Measurements from ENCODE around the gene TPK1. TPM values are rescaled to one million over a fixed set of nuclear protein-coding genes. Genes with fewer than 3 reads are reported as not detected.

Gene TPK1
- total and polyA plus RNA-seq, 2 of the 8 experiments (the other 6 are each of a cell fraction or from before 2014, with no cell fraction given): 1.9 to 2.7 TPM

DNA sequence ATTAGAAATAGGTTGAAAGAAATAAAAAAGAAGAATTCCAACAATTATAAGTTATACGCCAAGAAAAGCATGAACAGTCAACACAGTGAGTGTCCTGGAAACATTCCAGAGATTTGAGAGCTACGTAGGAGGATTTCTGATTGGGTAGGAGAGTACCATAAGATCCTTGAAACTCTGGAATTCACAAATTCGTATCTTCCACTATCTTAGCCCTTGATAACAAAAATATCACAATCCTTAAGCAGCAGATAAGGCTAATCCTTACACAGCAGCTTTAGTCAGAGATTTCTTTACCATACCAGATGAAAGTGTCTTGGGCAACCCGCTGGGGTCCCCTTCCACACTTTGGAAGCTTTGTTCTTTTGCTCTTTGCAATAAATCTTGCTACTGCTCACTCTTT lies 8.2 kb downstream of the TPK1 start (continued):
- TF ChIP-seq, protein P1, sequence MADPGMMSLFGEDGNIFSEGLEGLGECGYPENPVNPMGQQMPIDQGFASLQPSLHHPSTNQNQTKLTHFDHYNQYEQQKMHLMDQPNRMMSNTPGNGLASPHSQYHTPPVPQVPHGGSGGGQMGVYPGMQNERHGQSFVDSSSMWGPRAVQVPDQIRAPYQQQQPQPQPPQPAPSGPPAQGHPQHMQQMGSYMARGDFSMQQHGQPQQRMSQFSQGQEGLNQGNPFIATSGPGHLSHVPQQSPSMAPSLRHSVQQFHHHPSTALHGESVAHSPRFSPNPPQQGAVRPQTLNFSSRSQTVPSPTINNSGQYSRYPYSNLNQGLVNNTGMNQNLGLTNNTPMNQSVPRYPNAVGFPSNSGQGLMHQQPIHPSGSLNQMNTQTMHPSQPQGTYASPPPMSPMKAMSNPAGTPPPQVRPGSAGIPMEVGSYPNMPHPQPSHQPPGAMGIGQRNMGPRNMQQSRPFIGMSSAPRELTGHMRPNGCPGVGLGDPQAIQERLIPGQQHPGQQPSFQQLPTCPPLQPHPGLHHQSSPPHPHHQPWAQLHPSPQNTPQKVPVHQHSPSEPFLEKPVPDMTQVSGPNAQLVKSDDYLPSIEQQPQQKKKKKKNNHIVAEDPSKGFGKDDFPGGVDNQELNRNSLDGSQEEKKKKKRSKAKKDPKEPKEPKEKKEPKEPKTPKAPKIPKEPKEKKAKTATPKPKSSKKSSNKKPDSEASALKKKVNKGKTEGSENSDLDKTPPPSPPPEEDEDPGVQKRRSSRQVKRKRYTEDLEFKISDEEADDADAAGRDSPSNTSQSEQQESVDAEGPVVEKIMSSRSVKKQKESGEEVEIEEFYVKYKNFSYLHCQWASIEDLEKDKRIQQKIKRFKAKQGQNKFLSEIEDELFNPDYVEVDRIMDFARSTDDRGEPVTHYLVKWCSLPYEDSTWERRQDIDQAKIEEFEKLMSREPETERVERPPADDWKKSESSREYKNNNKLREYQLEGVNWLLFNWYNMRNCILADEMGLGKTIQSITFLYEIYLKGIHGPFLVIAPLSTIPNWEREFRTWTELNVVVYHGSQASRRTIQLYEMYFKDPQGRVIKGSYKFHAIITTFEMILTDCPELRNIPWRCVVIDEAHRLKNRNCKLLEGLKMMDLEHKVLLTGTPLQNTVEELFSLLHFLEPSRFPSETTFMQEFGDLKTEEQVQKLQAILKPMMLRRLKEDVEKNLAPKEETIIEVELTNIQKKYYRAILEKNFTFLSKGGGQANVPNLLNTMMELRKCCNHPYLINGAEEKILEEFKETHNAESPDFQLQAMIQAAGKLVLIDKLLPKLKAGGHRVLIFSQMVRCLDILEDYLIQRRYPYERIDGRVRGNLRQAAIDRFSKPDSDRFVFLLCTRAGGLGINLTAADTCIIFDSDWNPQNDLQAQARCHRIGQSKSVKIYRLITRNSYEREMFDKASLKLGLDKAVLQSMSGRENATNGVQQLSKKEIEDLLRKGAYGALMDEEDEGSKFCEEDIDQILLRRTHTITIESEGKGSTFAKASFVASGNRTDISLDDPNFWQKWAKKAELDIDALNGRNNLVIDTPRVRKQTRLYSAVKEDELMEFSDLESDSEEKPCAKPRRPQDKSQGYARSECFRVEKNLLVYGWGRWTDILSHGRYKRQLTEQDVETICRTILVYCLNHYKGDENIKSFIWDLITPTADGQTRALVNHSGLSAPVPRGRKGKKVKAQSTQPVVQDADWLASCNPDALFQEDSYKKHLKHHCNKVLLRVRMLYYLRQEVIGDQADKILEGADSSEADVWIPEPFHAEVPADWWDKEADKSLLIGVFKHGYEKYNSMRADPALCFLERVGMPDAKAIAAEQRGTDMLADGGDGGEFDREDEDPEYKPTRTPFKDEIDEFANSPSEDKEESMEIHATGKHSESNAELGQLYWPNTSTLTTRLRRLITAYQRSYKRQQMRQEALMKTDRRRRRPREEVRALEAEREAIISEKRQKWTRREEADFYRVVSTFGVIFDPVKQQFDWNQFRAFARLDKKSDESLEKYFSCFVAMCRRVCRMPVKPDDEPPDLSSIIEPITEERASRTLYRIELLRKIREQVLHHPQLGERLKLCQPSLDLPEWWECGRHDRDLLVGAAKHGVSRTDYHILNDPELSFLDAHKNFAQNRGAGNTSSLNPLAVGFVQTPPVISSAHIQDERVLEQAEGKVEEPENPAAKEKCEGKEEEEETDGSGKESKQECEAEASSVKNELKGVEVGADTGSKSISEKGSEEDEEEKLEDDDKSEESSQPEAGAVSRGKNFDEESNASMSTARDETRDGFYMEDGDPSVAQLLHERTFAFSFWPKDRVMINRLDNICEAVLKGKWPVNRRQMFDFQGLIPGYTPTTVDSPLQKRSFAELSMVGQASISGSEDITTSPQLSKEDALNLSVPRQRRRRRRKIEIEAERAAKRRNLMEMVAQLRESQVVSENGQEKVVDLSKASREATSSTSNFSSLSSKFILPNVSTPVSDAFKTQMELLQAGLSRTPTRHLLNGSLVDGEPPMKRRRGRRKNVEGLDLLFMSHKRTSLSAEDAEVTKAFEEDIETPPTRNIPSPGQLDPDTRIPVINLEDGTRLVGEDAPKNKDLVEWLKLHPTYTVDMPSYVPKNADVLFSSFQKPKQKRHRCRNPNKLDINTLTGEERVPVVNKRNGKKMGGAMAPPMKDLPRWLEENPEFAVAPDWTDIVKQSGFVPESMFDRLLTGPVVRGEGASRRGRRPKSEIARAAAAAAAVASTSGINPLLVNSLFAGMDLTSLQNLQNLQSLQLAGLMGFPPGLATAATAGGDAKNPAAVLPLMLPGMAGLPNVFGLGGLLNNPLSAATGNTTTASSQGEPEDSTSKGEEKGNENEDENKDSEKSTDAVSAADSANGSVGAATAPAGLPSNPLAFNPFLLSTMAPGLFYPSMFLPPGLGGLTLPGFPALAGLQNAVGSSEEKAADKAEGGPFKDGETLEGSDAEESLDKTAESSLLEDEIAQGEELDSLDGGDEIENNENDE (IDR thresholded peaks at IDR 0.05; ENCODE audit: insufficient replicate concordance, low read length): no peak
- TF ChIP-seq TAF1 (IDR thresholded peaks at IDR 0.05; ENCODE audit: low read depth, low read length) (no peak), TAF7 (optimal IDR thresholded peaks at IDR 0.05; ENCODE audit: borderline replicate concordance, low read depth, low read length) (no peak), PHF8 (conservative IDR thresholded peaks at IDR 0.05; ENCODE audit: low read depth, low read length) (no peak), HDAC2 (IDR thresholded peaks at IDR 0.05; ENCODE audit: borderline replicate concordance in 1 of 2, low read depth in 2 of 2, low read length in 2 of 2) (no peak), KDM5A (IDR thresholded peaks at IDR 0.05; ENCODE audit: low read length) (no peak)
- TF ChIP-seq, protein P2, sequence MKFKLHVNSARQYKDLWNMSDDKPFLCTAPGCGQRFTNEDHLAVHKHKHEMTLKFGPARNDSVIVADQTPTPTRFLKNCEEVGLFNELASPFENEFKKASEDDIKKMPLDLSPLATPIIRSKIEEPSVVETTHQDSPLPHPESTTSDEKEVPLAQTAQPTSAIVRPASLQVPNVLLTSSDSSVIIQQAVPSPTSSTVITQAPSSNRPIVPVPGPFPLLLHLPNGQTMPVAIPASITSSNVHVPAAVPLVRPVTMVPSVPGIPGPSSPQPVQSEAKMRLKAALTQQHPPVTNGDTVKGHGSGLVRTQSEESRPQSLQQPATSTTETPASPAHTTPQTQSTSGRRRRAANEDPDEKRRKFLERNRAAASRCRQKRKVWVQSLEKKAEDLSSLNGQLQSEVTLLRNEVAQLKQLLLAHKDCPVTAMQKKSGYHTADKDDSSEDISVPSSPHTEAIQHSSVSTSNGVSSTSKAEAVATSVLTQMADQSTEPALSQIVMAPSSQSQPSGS (IDR thresholded peaks at IDR 0.05; ENCODE audit: low read length): no peak
- TF ChIP-seq, protein P3, sequence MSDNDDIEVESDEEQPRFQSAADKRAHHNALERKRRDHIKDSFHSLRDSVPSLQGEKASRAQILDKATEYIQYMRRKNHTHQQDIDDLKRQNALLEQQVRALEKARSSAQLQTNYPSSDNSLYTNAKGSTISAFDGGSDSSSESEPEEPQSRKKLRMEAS (IDR thresholded peaks at IDR 0.05): no peak

All from H1 (cell line).